ENCODE data around the gene OR1D2. TPM values are rescaled to one million over a fixed set of nuclear protein-coding genes. Genes with fewer than 3 reads are reported as not detected.

The OR1D2 gene
- total RNA-seq, 1 experiment from 2014 or later, result not detected

DNA sequence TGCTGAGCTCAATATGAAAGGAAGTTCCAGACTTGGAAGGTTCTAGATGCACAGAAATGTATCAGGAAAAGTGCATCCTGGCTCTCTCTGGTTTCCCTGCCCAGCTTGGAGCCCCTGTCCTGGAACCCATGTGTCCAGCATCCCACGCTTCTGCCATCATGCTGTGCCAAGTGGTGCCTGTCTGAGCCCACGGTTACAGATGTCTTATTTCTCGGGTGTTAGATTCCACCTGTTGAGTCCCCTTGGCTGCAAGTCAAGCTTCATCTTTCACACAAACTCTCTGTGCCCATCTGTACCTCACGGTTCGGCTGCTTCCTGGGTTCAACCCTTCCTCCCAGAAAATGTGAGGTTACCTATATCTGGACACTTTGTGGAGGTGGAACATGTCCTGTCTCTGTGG is 63.3 kb downstream of the OR1D2 start:
- DNase-seq (ENCODE audit: low spot score), result no peak
- Histone ChIP-seq H3K9me3 (ENCODE audit: low read depth, low read length, poor library complexity, severe bottlenecking) (peaks cover 9% of the 10 kb centered on the region), H3K4me1 (ENCODE audit: insufficient read depth, low read length, poor library complexity, severe bottlenecking) (no peaks in the 10 kb centered on the region), H3K27ac (ENCODE audit: low read depth, low read length, poor library complexity, severe bottlenecking) (no peak overlapping the region), H3K4me3 (ENCODE audit: low read depth, low read length, poor library complexity, severe bottlenecking) (no peak overlapping the region), H3K36me3 (ENCODE audit: insufficient read depth, low read length, poor library complexity, severe bottlenecking) (no peaks in the 10 kb centered on the region), H3K27me3 (replicated peaks; ENCODE audit: insufficient read depth, low read depth, low read length, poor library complexity) (no peaks in the 10 kb centered on the region)
- BruUV-seq (replicated peaks), result no TSS peak
- POLR2A ChIA-PET (ENCODE audit: low non-redundant PET), result no interaction called here
- CTCF ChIA-PET, result interaction anchor here (0.6 kb wide), 1 partner anchor 203 kb away, joined by 7 read pairs; no protein-coding TSS in a partner anchor
- intact Hi-C loops (cut with micrococcal nuclease; ENCODE audit: unreplicated experiment), result loop anchor here (10.0 kb wide), 1 partner anchor 604 kb away; no protein-coding TSS in a partner anchor
- no peak for TF ChIP-seq EZH2 (IDR thresholded peaks at IDR 0.05; ENCODE audit: borderline replicate concordance, low read depth, low read length, poor library complexity, severe bottlenecking)
- TF ChIP-seq, protein P1, sequence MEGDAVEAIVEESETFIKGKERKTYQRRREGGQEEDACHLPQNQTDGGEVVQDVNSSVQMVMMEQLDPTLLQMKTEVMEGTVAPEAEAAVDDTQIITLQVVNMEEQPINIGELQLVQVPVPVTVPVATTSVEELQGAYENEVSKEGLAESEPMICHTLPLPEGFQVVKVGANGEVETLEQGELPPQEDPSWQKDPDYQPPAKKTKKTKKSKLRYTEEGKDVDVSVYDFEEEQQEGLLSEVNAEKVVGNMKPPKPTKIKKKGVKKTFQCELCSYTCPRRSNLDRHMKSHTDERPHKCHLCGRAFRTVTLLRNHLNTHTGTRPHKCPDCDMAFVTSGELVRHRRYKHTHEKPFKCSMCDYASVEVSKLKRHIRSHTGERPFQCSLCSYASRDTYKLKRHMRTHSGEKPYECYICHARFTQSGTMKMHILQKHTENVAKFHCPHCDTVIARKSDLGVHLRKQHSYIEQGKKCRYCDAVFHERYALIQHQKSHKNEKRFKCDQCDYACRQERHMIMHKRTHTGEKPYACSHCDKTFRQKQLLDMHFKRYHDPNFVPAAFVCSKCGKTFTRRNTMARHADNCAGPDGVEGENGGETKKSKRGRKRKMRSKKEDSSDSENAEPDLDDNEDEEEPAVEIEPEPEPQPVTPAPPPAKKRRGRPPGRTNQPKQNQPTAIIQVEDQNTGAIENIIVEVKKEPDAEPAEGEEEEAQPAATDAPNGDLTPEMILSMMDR (conservative IDR thresholded peaks at IDR 0.05; ENCODE audit: low read depth, low read length), result no peak

DNA sequence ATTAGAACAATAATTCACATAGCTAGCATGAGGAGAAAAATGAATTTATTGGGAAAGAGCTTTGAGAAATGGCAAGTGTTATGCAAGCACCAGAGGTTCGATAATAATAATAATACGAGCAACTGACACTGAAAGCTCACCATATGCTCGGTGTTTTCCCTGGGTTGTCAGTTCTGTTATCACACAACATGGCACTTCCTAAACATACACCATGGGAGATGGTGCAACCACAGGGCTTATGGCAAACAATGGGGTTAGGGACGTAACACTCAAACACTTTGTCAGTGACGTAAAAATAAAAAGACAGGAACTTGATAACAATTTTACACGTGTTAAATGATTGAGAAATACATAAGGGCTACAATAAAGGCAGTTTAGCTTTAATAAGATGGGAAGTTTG is 64.5 kb downstream of the OR1D2 start:
- no peak for DNase-seq (ENCODE audit: low spot score)
- ChIA-PET CTCF (interaction anchor here (0.9 kb wide), 1 partner anchor 211 kb away, joined by 3 read pairs; no protein-coding TSS in a partner anchor), POLR2A (ENCODE audit: low non-redundant PET) (interaction anchor here (0.6 kb wide), 1 partner anchor 596 kb away, joined by 8 read pairs; the partner anchor contains the start of gene SHPK)
- Histone ChIP-seq H3K9me3 (ENCODE audit: low read depth, low read length, poor library complexity, severe bottlenecking) (peaks cover 9% of the 10 kb centered on the region), H3K36me3 (ENCODE audit: insufficient read depth, low read length, poor library complexity, severe bottlenecking) (no peaks in the 10 kb centered on the region), H3K27ac (ENCODE audit: low read depth, low read length, poor library complexity, severe bottlenecking) (no peak overlapping the region), H3K27me3 (replicated peaks; ENCODE audit: insufficient read depth, low read depth, low read length, poor library complexity) (no peaks in the 10 kb centered on the region), H3K4me3 (ENCODE audit: low read depth, low read length, poor library complexity, severe bottlenecking) (no peak overlapping the region), H3K4me1 (ENCODE audit: insufficient read depth, low read length, poor library complexity, severe bottlenecking) (no peaks in the 10 kb centered on the region)
- BruUV-seq (replicated peaks), result no TSS peak
- TF ChIP-seq, protein P1 (conservative IDR thresholded peaks at IDR 0.05; ENCODE audit: low read depth, low read length), result no peak
- intact Hi-C loops (cut with micrococcal nuclease; ENCODE audit: unreplicated experiment), result loop anchor here (10.0 kb wide), 1 partner anchor 605 kb away; no protein-coding TSS in a partner anchor

DNA sequence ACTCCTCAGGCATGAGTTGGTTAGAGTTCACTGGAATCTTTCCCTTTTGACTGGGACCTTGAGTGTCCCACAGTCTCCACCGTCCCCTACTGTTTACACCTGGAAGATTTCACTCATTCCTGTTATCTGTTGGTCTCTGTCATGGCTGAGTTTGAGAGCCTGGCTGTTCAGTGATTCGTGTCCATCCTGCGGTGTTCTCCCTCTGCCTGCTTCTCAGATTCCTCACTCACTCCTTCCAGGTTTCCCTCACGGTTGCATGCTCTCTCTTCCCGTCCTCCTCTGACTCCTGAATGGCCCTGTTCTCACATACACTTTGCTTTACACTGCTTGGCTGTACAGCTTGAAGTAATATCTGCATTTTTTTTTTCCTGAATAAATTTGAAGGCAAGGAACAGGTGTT is 65.3 kb downstream of the OR1D2 start:
- no peak for TF ChIP-seq EZH2 (IDR thresholded peaks at IDR 0.05; ENCODE audit: borderline replicate concordance, low read depth, low read length, poor library complexity, severe bottlenecking)
- TF ChIP-seq, protein P1 (conservative IDR thresholded peaks at IDR 0.05; ENCODE audit: low read depth, low read length), result no peak
- Histone ChIP-seq H3K27me3 (replicated peaks; ENCODE audit: insufficient read depth, low read depth, low read length, poor library complexity) (no peaks in the 10 kb centered on the region), H3K9me3 (ENCODE audit: low read depth, low read length, poor library complexity, severe bottlenecking) (peaks cover 8% of the 10 kb centered on the region), H3K27ac (ENCODE audit: low read depth, low read length, poor library complexity, severe bottlenecking) (no peak overlapping the region), H3K4me1 (ENCODE audit: insufficient read depth, low read length, poor library complexity, severe bottlenecking) (no peaks in the 10 kb centered on the region), H3K4me3 (ENCODE audit: low read depth, low read length, poor library complexity, severe bottlenecking) (no peak overlapping the region), H3K36me3 (ENCODE audit: insufficient read depth, low read length, poor library complexity, severe bottlenecking) (no peaks in the 10 kb centered on the region)
- CTCF ChIA-PET, result interaction anchor here (0.9 kb wide), 1 partner anchor 210 kb away, joined by 3 read pairs; no protein-coding TSS in a partner anchor
- DNase-seq (ENCODE audit: low spot score), result no peak
- BruUV-seq (replicated peaks), result no TSS peak
- intact Hi-C loops (cut with micrococcal nuclease; ENCODE audit: unreplicated experiment), result no loop called here
- POLR2A ChIA-PET (ENCODE audit: low non-redundant PET), result no interaction called here

Other genes starting within 250 kb of the OR1D2 start
- not detected in 2 replicates for gene OR1D5, start 40.8 kb downstream of the OR1D2 start, total RNA-seq (2021)
- gene OR1G1, start 23.1 kb upstream of the OR1D2 start, total RNA-seq (2021), result not detected in 2 replicates
- gene OR1A2, start 93.1 kb upstream of the OR1D2 start, total RNA-seq (2021), result not detected in 2 replicates
- not detected in 2 replicates for gene OR1A1, start 103.2 kb upstream of the OR1D2 start, total RNA-seq (2021)
- gene OR3A1, start 193.9 kb upstream of the OR1D2 start, total RNA-seq (2021), result not detected in 2 replicates

Measured in A673 (cell line).